HCT116 (cell line): Measurements from ENCODE around the gene DKK3. TPM values are rescaled to one million over a fixed set of nuclear protein-coding genes. Genes with fewer than 3 reads are reported as not detected.

ENCODE experiments used
- ATAC-seq: fragments of 200-7000 bp; cut with Tn5 transposase; 2 replicates; pipeline ENCODE4 v1.9.1; 2020; ENCODE audit warnings: mild to moderate bottlenecking, moderate library complexity
- BruUV-seq: library from RNA; stranded (reverse); fragments of 400-500 nt; replicated peaks from 2 replicates; lab custom pipeline; 2021; lab: Mats Ljungman, UMichigan
- CTCF ChIA-PET: fragments of 300-600 bp; sonication (Branson Sonifier 250); formaldehyde crosslinking; loops from one replicate; lab custom pipeline; 2021; ENCODE audit warnings: antibody characterized with exemption; lab: Charles Lee
- POLR2A ChIA-PET: fragments of 300-600, 350-600 bp; sonication (Branson Sonifier 250); formaldehyde crosslinking; loops from one replicate; lab custom pipeline; 2021; ENCODE audit warnings: antibody characterized with exemption; lab: Charles Lee
- RAD21 ChIA-PET, 2 experiments: fragments of 300-600 bp; sonication (Branson Sonifier 250); formaldehyde crosslinking; loops; one replicate each; lab custom pipeline; 2023; ENCODE audit warnings: low total read pairs in 2 of 2; ENCODE audit not compliant: uncharacterized antibody in 2 of 2, unreplicated experiment in 2 of 2, low non-redundant PET in 1 of 2; lab: Charles Lee
- DNase-seq: peaks from one replicate; pipeline ENCODE4 v3.0.0-alpha.2; 2010; ENCODE audit warnings: low read depth, low spot score
- H2AFZ ChIP-seq: fragments of 200-600 bp; shearing (Covaris generic), sonication (generic); 2 replicates; pipeline ENCODE4 v1.6.1; 2017; ENCODE audit warnings: low read depth, mixed run types, mixed read lengths, antibody characterized with exemption, low read length; ENCODE audit not compliant: poor library complexity, severe bottlenecking
- H3K27ac ChIP-seq: 2 replicates; pipeline ENCODE4 v1.5.1; 2012; ENCODE audit warnings: low read depth, low read length
- H3K27me3 ChIP-seq: fragments of 200-600 bp; sonication (generic); 2 replicates; pipeline ENCODE4 v1.6.1; 2016; ENCODE audit warnings: mixed run types, low read length, mixed read lengths; ENCODE audit not compliant: insufficient read depth
- H3K36me3 ChIP-seq, 2 experiments: fragments of 200-500 bp in 1 of 2; fragments of 200-600 bp in 1 of 2; sonication (Bioruptor generic) in 1 of 2; sonication (generic) in 1 of 2; 2 replicates each; pipeline versions ENCODE4 v1.5.1 to v1.6.1; 2014 to 2016; ENCODE audit warnings: low read length in 2 of 2, inconsistent platforms in 1 of 2, mixed read lengths in 1 of 2, mixed run types in 1 of 2; ENCODE audit not compliant: insufficient read depth in 2 of 2, control insufficient read depth in 1 of 2
- H3K4me1 ChIP-seq, 2 experiments: fragments of 200-600 bp in 1 of 2; sonication (generic) in 1 of 2; 2 replicates each; pipeline versions ENCODE4 v1.5.1 to v1.6.1; 2012 to 2017; ENCODE audit warnings: low read length in 2 of 2, inconsistent platforms in 1 of 2, mild to moderate bottlenecking in 1 of 2, mixed read lengths in 1 of 2, mixed run types in 1 of 2, moderate library complexity in 1 of 2; ENCODE audit not compliant: insufficient read depth in 2 of 2, control insufficient read depth in 1 of 2
- H3K4me2 ChIP-seq: fragments of 200-600 bp; sonication (generic); 2 replicates; pipeline ENCODE4 v1.6.1; 2017; ENCODE audit warnings: mixed run types, low read length, mixed read lengths
- H3K4me3 ChIP-seq, 2 experiments: fragments of 200-600 bp in 1 of 2; sonication (generic) in 1 of 2; replicated peaks in 1 of 2; 2 replicates each; pipeline ENCODE4 v1.5.1; 2011 to 2016; ENCODE audit warnings: low read length in 2 of 2, control low read depth in 1 of 2, low read depth in 1 of 2, mild to moderate bottlenecking in 1 of 2, mixed read lengths in 1 of 2, mixed run types in 1 of 2
- H3K79me2 ChIP-seq: fragments of 200-600 bp; sonication (generic); 2 replicates; pipeline ENCODE4 v1.6.1; 2017; ENCODE audit warnings: mild to moderate bottlenecking, mixed run types, low read length, moderate library complexity, mixed read lengths; ENCODE audit not compliant: insufficient read depth
- H3K9ac ChIP-seq: fragments of 200-600 bp; sonication (generic); 2 replicates; pipeline ENCODE4 v1.6.1; 2016; ENCODE audit warnings: low read length, mixed read lengths
- H3K9me2 ChIP-seq: fragments of 200-600 bp; sonication (generic), shearing (Covaris generic); 2 replicates; pipeline ENCODE4 v1.6.1; 2017; ENCODE audit warnings: mixed run types, mild to moderate bottlenecking, moderate library complexity; ENCODE audit not compliant: insufficient read depth
- H3K9me3 ChIP-seq, 2 experiments: fragments of 200-500 bp in 1 of 2; fragments of 200-600 bp in 1 of 2; sonication (Bioruptor generic) in 1 of 2; sonication (generic) in 1 of 2; 2 replicates each; pipeline ENCODE4 v1.6.1; 2014 to 2017; ENCODE audit warnings: low read length in 2 of 2, mixed read lengths in 2 of 2, inconsistent platforms in 1 of 2, low read depth in 1 of 2, mild to moderate bottlenecking in 1 of 2, mixed run types in 1 of 2, moderate library complexity in 1 of 2; ENCODE audit not compliant: control insufficient read depth in 1 of 2, insufficient read depth in 1 of 2
- H4K20me1 ChIP-seq: fragments of 200-600 bp; sonication (generic), shearing (Covaris generic); 2 replicates; pipeline ENCODE4 v1.6.1; 2017; ENCODE audit warnings: mixed run types, mild to moderate bottlenecking, moderate library complexity; ENCODE audit not compliant: insufficient read depth
- ATF3 ChIP-seq: IDR thresholded peaks from 2 replicates; pipeline ENCODE4 v1.6.1; 2012
- CBX3 ChIP-seq: IDR thresholded peaks from 2 replicates; pipeline ENCODE4 v1.6.1; 2012; ENCODE audit warnings: low read depth
- CEBPB ChIP-seq: IDR thresholded peaks from 2 replicates; pipeline ENCODE4 v1.6.1; 2012; ENCODE audit warnings: low read depth
- ELF1 ChIP-seq: IDR thresholded peaks from 2 replicates; pipeline ENCODE4 v1.6.1; 2012; ENCODE audit warnings: low read depth, borderline replicate concordance
- EZH2 ChIP-seq: fragments of 200-600 bp; sonication (generic); IDR thresholded peaks from 2 replicates; pipeline ENCODE4 v1.6.1; 2017; ENCODE audit warnings: antibody characterized with exemption, mixed run types
- EZH2phosphoT487 ChIP-seq: fragments of 200-600 bp; IDR thresholded peaks from 2 replicates; pipeline ENCODE4 v1.6.1; 2018; ENCODE audit warnings: antibody characterized with exemption, borderline replicate concordance
- FOSL1 ChIP-seq: IDR thresholded peaks from 2 replicates; pipeline ENCODE4 v1.6.1; 2012; ENCODE audit warnings: low read depth
- JUND ChIP-seq: IDR thresholded peaks from 2 replicates; pipeline ENCODE4 v1.6.1; 2012
- RAD21 ChIP-seq: IDR thresholded peaks from 2 replicates; pipeline ENCODE4 v1.6.1; 2012; ENCODE audit warnings: low read depth, mild to moderate bottlenecking
- SIN3A ChIP-seq: IDR thresholded peaks from 2 replicates; pipeline ENCODE4 v1.6.1; 2012; ENCODE audit warnings: low read depth
- SP1 ChIP-seq: IDR thresholded peaks from 2 replicates; pipeline ENCODE4 v1.6.1; 2012; ENCODE audit warnings: low read depth
- SRF ChIP-seq: IDR thresholded peaks from 2 replicates; pipeline ENCODE4 v1.6.1; 2012; ENCODE audit warnings: low read depth
- YY1 ChIP-seq: IDR thresholded peaks from 2 replicates; pipeline ENCODE4 v1.6.1; 2011; ENCODE audit warnings: low read length, low read depth, moderate library complexity, mild to moderate bottlenecking; ENCODE audit not compliant: insufficient replicate concordance; ENCODE audit errors: extremely low read depth
- ZFX ChIP-seq: fragments of 450-650 bp; IDR thresholded peaks from 2 replicates; pipeline ENCODE4 v1.6.1; 2017
- ZNF274 ChIP-seq: fragments of 200-500 bp; sonication (Bioruptor generic); IDR thresholded peaks from 2 replicates; pipeline ENCODE4 v1.6.1; 2014; ENCODE audit warnings: mild to moderate bottlenecking, low read depth, low read length, inconsistent platforms
- intact Hi-C: fragments of 100-400 bp; cut with micrococcal nuclease; formaldehyde crosslinking; loops from 2 replicates; pipeline ENCODE4 v1.10.0; 2022
- total RNA-seq: library from RNA; stranded (reverse); gene quantifications from one replicate; pipeline ENCODE4 v1.2.1, GENCODE V29; 2021; ENCODE audit not compliant: unreplicated experiment
- TF ChIP-seq, protein P1 (sequence below), 3 experiments: fragments of 200-600 bp in 1 of 3; sonication (generic) in 1 of 3; IDR thresholded peaks in 2 of 3; conservative IDR thresholded peaks in 1 of 3; 2 replicates each; pipeline ENCODE4 v1.5.1; 2012 to 2017; ENCODE audit warnings: low read depth in 2 of 3, low read length in 2 of 3, antibody characterized with exemption in 1 of 3, borderline replicate concordance in 1 of 3, control low read depth in 1 of 3, mild to moderate bottlenecking in 1 of 3, mixed read lengths in 1 of 3, mixed run types in 1 of 3, moderate library complexity in 1 of 3; ENCODE audit not compliant: insufficient read depth in 1 of 3

DKK3 gene
- total RNA-seq, 1 experiment from 2014 or later, result 0.49 TPM

DNA sequence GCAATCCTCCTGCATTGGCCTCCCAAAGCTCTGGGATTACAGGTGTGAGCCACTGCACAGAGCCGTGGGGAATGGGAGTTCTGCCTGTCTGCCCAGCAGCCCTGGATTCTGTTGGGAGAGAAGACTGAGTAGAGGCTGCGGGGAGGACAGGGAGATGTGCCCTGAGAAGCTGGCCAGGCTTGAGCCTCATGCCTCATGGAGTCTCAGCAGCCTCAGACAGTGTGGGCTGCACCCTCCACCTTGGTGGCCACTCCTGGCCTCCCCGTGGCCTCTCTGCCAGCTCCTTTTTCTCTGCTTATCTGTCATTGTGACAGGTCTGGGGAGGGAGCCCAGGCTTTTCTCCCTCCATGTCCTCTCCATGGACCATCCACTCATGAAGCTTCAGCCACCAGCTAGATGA is 43.2 kb downstream of the DKK3 start:
- H3K9me3 ChIP-seq, result no peaks in the 10 kb centered on the region
- no peak overlapping the region for H2AFZ ChIP-seq
- peaks cover 0 to 7% of the 10 kb centered on the region in 2 experiments; a peak in 1 of 4 replicates for H3K4me1 ChIP-seq
- H3K9ac ChIP-seq, result no peak overlapping the region
- RAD21 ChIA-PET, result no interaction called here
- H3K79me2 ChIP-seq, result no peaks in the 10 kb centered on the region
- no peak overlapping the region for H3K4me3 ChIP-seq
- no peak overlapping the region for H3K4me2 ChIP-seq
- TF ChIP-seq SP1, result no peak
- no peak for TF ChIP-seq ZNF274
- no peak for TF ChIP-seq CBX3
- TF ChIP-seq ZFX, result no peak
- TF ChIP-seq YY1, result no peak
- TF ChIP-seq EZH2, result no peak
- TF ChIP-seq, all 23 proteins: peak for 0
- Histone ChIP-seq H3K9me2 (no peaks in the 10 kb centered on the region), H4K20me1 (no peaks in the 10 kb centered on the region), H3K27me3 (no peaks in the 10 kb centered on the region), H3K27ac (no peak overlapping the region), H3K36me3 (no peaks in the 10 kb centered on the region)
- BruUV-seq, result no TSS peak
- intact Hi-C loops, result no loop called here
- no peak for DNase-seq
- ChIA-PET CTCF (interaction anchor here (3.0 kb wide), 1 partner anchor 11 kb away, joined by 21 read pairs; no protein-coding TSS in a partner anchor), POLR2A (no interaction called here)
- no peak for ATAC-seq

- POLR2A ChIA-PET, result no interaction called here
- no peaks in the 10 kb centered on the region for H3K9me3 ChIP-seq
- no peaks in the 10 kb centered on the region for H3K36me3 ChIP-seq
- H3K9me2 ChIP-seq, result no peaks in the 10 kb centered on the region
- H3K4me1 ChIP-seq, result peaks cover 0 to 7% of the 10 kb centered on the region in 2 experiments; a peak in 1 of 4 replicates
- ATAC-seq, result no peak
- H3K27ac ChIP-seq, result no peak overlapping the region
- TF ChIP-seq ATF3 (no peak), SRF (no peak), RAD21 (no peak), YY1 (no peak), CEBPB (no peak), JUND (no peak), ELF1 (no peak), SIN3A (no peak), FOSL1 (no peak), EZH2phosphoT487 (no peak), EZH2 (no peak)
- TF ChIP-seq, protein P1, sequence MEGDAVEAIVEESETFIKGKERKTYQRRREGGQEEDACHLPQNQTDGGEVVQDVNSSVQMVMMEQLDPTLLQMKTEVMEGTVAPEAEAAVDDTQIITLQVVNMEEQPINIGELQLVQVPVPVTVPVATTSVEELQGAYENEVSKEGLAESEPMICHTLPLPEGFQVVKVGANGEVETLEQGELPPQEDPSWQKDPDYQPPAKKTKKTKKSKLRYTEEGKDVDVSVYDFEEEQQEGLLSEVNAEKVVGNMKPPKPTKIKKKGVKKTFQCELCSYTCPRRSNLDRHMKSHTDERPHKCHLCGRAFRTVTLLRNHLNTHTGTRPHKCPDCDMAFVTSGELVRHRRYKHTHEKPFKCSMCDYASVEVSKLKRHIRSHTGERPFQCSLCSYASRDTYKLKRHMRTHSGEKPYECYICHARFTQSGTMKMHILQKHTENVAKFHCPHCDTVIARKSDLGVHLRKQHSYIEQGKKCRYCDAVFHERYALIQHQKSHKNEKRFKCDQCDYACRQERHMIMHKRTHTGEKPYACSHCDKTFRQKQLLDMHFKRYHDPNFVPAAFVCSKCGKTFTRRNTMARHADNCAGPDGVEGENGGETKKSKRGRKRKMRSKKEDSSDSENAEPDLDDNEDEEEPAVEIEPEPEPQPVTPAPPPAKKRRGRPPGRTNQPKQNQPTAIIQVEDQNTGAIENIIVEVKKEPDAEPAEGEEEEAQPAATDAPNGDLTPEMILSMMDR (IDR thresholded peaks at IDR 0.05 in 2 of 3, conservative IDR thresholded peaks at IDR 0.05 in 1 of 3; ENCODE audit: borderline replicate concordance in 1 of 3, insufficient read depth in 1 of 3, low read depth in 2 of 3, low read length in 2 of 3), result no peak
- no peak overlapping the region for H3K9ac ChIP-seq
- CTCF ChIA-PET, result interaction anchor here (3.0 kb wide), 1 partner anchor 12 kb away, joined by 21 read pairs; no protein-coding TSS in a partner anchor
- no peak overlapping the region for H2AFZ ChIP-seq
- DNase-seq, result no peak
- H3K4me2 ChIP-seq, result no peak overlapping the region
- H4K20me1 ChIP-seq, result no peaks in the 10 kb centered on the region
- intact Hi-C loops, result no loop called here
- RAD21 ChIA-PET, result no interaction called here
- H3K79me2 ChIP-seq, result no peaks in the 10 kb centered on the region
- BruUV-seq, result no TSS peak
- no peaks in the 10 kb centered on the region for H3K27me3 ChIP-seq
- no peak overlapping the region for H3K4me3 ChIP-seq
These were observed 43.7 kb downstream of the DKK3 start for GRCh38 chr11:11964774-11965150.
